Heart left ventricle (tissue), 13 donors: ENCODE measurements around the gene CCDC50.

ENCODE experiments used
- POLR2A ChIP-seq, 2 donors: fragments of 450-650 bp; IDR thresholded peaks; one replicate each; pipeline ENCODE4 v1.6.1; 2017; ENCODE audit warnings: antibody characterized with exemption in 2 of 2, mild to moderate bottlenecking in 2 of 2, moderate library complexity in 2 of 2
- TF ChIP-seq, protein P1 (sequence below), 12 donors: fragments of 200-600 bp; sonication (generic) in 4 of 12; IDR thresholded peaks; one replicate each; pipeline versions ENCODE4 v1.5.0 to v1.8.0; 2018 to 2022; ENCODE audit warnings: antibody characterized with exemption in 12 of 12, mild to moderate bottlenecking in 5 of 12
- donor health status: ischemic (EF 13 %, LVEDD 7.1; RV severe dilation, severe dysfunction).
- donor health status: DM: no; HTN: yes; CAD: no.
- donor health status: DM: no; HTN: no; CAD: no.
- donor health status: ischemic (EF 25% LVEDD 6.9; RV normal size, moderate dysfunction).
- donor health status: ischemic (EF 25% LVEDD 5.7; RV mildly dilated, moderate dysfunction).
- donor health status: ischemic (EF 35%, LVEDD 5.7; RV mildly dilated, moderate dysfunction).
- donor health status: nonischemic (EF 11% LVEDD 7.7; RV severe dilation, severe dysfunction).
- donor health status: DM: yes; HTN: yes; CAD: no.
- donor health status: PGD.
- donor health status: ischemic (EF 29% LVEDD 5.4; RV normal size, mild dysfunction).
- donor health status: nonischemic (EF 23%, LVEDD 6.1; RV moderate dilation, normal function).

DNA sequence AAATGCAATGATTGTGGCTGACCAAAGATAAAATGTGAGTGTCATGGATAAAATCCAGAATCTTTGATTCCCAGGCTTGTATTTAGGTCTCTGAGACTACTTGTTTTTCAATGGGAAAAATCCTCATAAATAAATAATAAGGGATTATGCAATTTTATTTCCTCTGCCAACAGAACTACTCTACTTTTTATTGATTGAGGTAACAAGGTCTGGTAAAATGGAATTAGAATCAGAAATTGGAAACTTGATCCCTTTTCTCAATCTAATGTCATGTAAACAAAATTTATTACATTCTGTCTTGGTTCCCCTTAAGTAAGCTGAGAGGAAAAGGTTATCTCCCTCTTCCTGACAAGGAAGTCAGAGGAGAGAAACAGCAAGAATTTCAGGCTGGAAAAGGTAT lies 48.3 kb upstream of the CCDC50 start:
- no peak for TF ChIP-seq POLR2A (IDR thresholded peaks at IDR 0.05)
- TF ChIP-seq, protein P1, sequence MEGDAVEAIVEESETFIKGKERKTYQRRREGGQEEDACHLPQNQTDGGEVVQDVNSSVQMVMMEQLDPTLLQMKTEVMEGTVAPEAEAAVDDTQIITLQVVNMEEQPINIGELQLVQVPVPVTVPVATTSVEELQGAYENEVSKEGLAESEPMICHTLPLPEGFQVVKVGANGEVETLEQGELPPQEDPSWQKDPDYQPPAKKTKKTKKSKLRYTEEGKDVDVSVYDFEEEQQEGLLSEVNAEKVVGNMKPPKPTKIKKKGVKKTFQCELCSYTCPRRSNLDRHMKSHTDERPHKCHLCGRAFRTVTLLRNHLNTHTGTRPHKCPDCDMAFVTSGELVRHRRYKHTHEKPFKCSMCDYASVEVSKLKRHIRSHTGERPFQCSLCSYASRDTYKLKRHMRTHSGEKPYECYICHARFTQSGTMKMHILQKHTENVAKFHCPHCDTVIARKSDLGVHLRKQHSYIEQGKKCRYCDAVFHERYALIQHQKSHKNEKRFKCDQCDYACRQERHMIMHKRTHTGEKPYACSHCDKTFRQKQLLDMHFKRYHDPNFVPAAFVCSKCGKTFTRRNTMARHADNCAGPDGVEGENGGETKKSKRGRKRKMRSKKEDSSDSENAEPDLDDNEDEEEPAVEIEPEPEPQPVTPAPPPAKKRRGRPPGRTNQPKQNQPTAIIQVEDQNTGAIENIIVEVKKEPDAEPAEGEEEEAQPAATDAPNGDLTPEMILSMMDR (IDR thresholded peaks at IDR 0.05): no peak
